BJ (cell line): ENCODE results near the gene IRAG1. TPM values are rescaled to one million over a fixed set of nuclear protein-coding genes. Genes with fewer than 3 reads are reported as not detected.

Source experiments
- CTCF ChIA-PET: fragments of 350-600 bp; formaldehyde crosslinking; extraction: SDS; loops from one replicate; lab custom pipeline; 2021; ENCODE audit warnings: antibody characterized with exemption, inconsistent platforms; lab: Yijun Ruan, JAX
- POLR2A ChIA-PET: fragments of 300-600 bp; sonication (Branson Sonifier 250); formaldehyde crosslinking; extraction: SDS; loops from one replicate; lab custom pipeline; 2021; ENCODE audit warnings: antibody characterized with exemption; lab: Charles Lee
- DNase-seq: peaks from one replicate; pipeline ENCODE4 v3.0.0-alpha.2; 2011; ENCODE audit warnings: low read depth
- H3K27me3 ChIP-seq: 2 replicates; pipeline ENCODE4 v1.6.0; 2011; ENCODE audit warnings: low read length; ENCODE audit not compliant: control insufficient read depth, insufficient read depth
- H3K36me3 ChIP-seq: 2 replicates; pipeline ENCODE4 v1.5.1; 2011; ENCODE audit warnings: low read length; ENCODE audit not compliant: control insufficient read depth, insufficient read depth
- H3K4me3 ChIP-seq: 2 replicates; pipeline ENCODE4 v1.5.1; 2011; ENCODE audit warnings: low read depth, mild to moderate bottlenecking, control low read depth, low read length
- CTCF ChIP-seq: IDR thresholded peaks from 2 replicates; pipeline ENCODE4 v1.5.1; 2011; ENCODE audit warnings: low read depth, mild to moderate bottlenecking, control low read depth, inconsistent platforms, low read length, moderate library complexity; ENCODE audit not compliant: insufficient read depth
- polyA plus RNA-seq: library from polyadenylated mRNA; depleted of rRNA; stranded (reverse); fragments of >200 nt; gene quantifications from 2 replicates; pipeline ENCODE4 v1.2.3, GENCODE V29; 2011

Gene IRAG1
- polyA plus RNA-seq, 1 experiment: 82.4 TPM

- peaks cover 11% of the 10 kb centered on the region for H3K36me3 ChIP-seq
- no peak for DNase-seq
- ChIA-PET CTCF (interaction anchor here (1.2 to 1.7 kb wide), 3 partner anchors 8 to 57 kb away, joined by 3 to 6 read pairs (median 4); no protein-coding TSS in a partner anchor), POLR2A (no interaction called here)
- no peak overlapping the region for H3K4me3 ChIP-seq
- no peaks in the 10 kb centered on the region for H3K27me3 ChIP-seq
- no peak for TF ChIP-seq CTCF
These were observed 13.9 kb downstream of the IRAG1 start for GRCh38 chr11:10679644-10680043.

DNA sequence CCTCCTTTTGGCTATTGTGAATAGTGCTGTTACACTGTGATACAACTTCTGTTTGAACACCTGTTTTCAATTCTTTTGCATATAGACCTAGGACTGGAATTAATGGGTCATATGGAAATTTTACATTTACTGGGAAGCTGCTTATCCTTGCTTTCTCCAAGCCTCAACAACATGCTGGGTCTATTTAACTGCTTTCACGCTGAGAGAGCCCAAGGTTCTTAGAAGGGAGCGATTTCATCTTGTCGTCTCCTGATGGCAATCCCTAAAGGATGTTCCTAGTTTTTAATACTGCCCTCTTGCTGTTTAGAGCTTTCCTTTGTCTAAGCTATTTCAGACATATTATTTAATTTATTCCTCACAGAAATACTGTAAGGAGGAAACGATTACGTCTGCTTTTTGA, 15.5 kb downstream of the IRAG1 start:
- POLR2A ChIA-PET: no interaction called here

DNA sequence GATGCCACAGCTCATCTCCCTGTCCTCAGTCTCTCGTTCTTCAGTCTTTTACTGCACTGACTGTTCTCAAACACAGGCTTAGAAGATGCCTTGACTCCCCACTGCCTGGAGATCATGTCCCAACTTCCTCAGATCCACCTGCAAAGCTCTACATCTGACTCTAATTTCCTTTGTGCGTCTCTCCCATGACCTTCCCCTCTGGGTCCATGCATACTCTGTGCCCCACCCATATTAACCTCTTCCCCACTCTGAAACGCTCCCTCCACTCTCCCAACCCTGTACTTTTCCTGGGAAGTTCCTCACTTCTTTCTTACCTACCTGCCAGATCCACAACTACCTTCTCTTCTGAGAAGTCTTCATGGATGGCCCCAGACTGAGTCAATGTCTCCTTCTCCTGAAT, 16.6 kb downstream of the IRAG1 start:
- no peak for TF ChIP-seq CTCF
- no peaks in the 10 kb centered on the region for H3K27me3 ChIP-seq
- H3K36me3 ChIP-seq: peaks cover 9% of the 10 kb centered on the region
- CTCF ChIA-PET: interaction anchor here (0.7 kb wide), 1 partner anchor 325 kb away, joined by 3 read pairs; no protein-coding TSS in a partner anchor
- POLR2A ChIA-PET: no interaction called here
- no peak for DNase-seq
- no peak overlapping the region for H3K4me3 ChIP-seq

More for the DNA sequence above, 15.5 kb downstream of the IRAG1 start:
- H3K36me3 ChIP-seq: peaks cover 9% of the 10 kb centered on the region
- DNase-seq: no peak
- CTCF ChIA-PET: interaction anchor here (0.5 kb wide), 1 partner anchor 1521 kb away, joined by 3 read pairs; no protein-coding TSS in a partner anchor
- no peaks in the 10 kb centered on the region for H3K27me3 ChIP-seq
- no peak overlapping the region for H3K4me3 ChIP-seq
- no peak for TF ChIP-seq CTCF

GRCh38 chr11:10674911-10675440, 18.6 kb downstream of the IRAG1 start:
- H3K4me3 ChIP-seq: no peak overlapping the region
- TF ChIP-seq CTCF: no peak
- no peak for DNase-seq
- H3K36me3 ChIP-seq: peaks cover 9% of the 10 kb centered on the region
- H3K27me3 ChIP-seq: no peaks in the 10 kb centered on the region
- CTCF ChIA-PET: interaction anchor here (0.9 to 1.3 kb wide), 3 partner anchors 14 to 21 kb away, joined by 3 to 5 read pairs (median 4); no protein-coding TSS in a partner anchor
- POLR2A ChIA-PET: interaction anchor here (0.6 kb wide), 1 partner anchor 20 kb away, joined by 6 read pairs; no protein-coding TSS in a partner anchor

GRCh38 chr11:10674440-10674855, 19.1 kb downstream of the IRAG1 start:
- H3K4me3 ChIP-seq: no peak overlapping the region
- no peaks in the 10 kb centered on the region for H3K27me3 ChIP-seq
- POLR2A ChIA-PET: interaction anchor here (0.6 kb wide), 1 partner anchor 20 kb away, joined by 6 read pairs; no protein-coding TSS in a partner anchor
- peaks cover 8% of the 10 kb centered on the region for H3K36me3 ChIP-seq
- CTCF ChIA-PET: interaction anchor here (0.9 to 1.3 kb wide), 3 partner anchors 14 to 20 kb away, joined by 3 to 5 read pairs (median 4); no protein-coding TSS in a partner anchor
- no peak for DNase-seq
- TF ChIP-seq CTCF: no peak
